WTC11 (cell line): Measurements from ENCODE around the gene PLEKHN1.

Source experiments
- EMX1 ChIP-seq: fragments of 250-450 bp; sonication (Bioruptor Pico); IDR thresholded peaks from 2 replicates; pipeline ENCODE4 v1.8.0; 2021; ENCODE audit warnings: mild to moderate bottlenecking
- FOXJ3 ChIP-seq: sonication (generic); formaldehyde crosslinking; IDR thresholded peaks from 2 replicates; pipeline ENCODE4 v1.9.0; 2021; ENCODE audit warnings: missing genetic modification reagents, mild to moderate bottlenecking, borderline replicate concordance
- JAZF1 ChIP-seq: fragments of 250-450 bp; sonication (Bioruptor Pico); IDR thresholded peaks from 2 replicates; pipeline ENCODE4 v1.9.0; 2021; ENCODE audit warnings: moderate library complexity, mild to moderate bottlenecking, inconsistent platforms
- RORB ChIP-seq: fragments of 250-450 bp; sonication (Bioruptor Pico); IDR thresholded peaks from 2 replicates; pipeline ENCODE4 v1.9.0; 2021; ENCODE audit warnings: mild to moderate bottlenecking
- SMAD4 ChIP-seq: sonication (generic); formaldehyde crosslinking; IDR thresholded peaks from 2 replicates; pipeline ENCODE4 v1.8.0; 2022; ENCODE audit warnings: mild to moderate bottlenecking, missing genetic modification reagents
- SP1 ChIP-seq: sonication (generic); formaldehyde crosslinking; conservative IDR thresholded peaks from 2 replicates; pipeline ENCODE4 v1.8.1; 2022; ENCODE audit warnings: missing genetic modification reagents
- ZNF138 ChIP-seq: sonication (generic); formaldehyde crosslinking; conservative IDR thresholded peaks from 2 replicates; pipeline ENCODE4 v1.8.1; 2022; ENCODE audit warnings: mild to moderate bottlenecking, moderate library complexity, missing genetic modification reagents
- TF ChIP-seq, protein P1 (sequence below): fragments of 200-600 bp; IDR thresholded peaks from 2 replicates; pipeline ENCODE4 v1.8.0; 2022; ENCODE audit warnings: antibody characterized with exemption
- TF ChIP-seq, protein P2 (sequence below): sonication (generic); formaldehyde crosslinking; IDR thresholded peaks from 2 replicates; pipeline ENCODE4 v1.8.1; 2022; ENCODE audit warnings: low read depth, mild to moderate bottlenecking, moderate library complexity, missing genetic modification reagents, borderline replicate concordance
- TF ChIP-seq, protein P3 (sequence below): sonication (generic); formaldehyde crosslinking; IDR thresholded peaks from 2 replicates; pipeline ENCODE4 v1.8.1; 2023; ENCODE audit warnings: mild to moderate bottlenecking, missing genetic modification reagents

- TF ChIP-seq JAZF1 (CRISPR knock-in tag) (no peak), SP1 (no peak), RORB (CRISPR knock-in tag) (no peak), EMX1 (CRISPR knock-in tag) (no peak), SMAD4 (no peak), ZNF138 (no peak), FOXJ3 (no peak)
- TF ChIP-seq, protein P1, sequence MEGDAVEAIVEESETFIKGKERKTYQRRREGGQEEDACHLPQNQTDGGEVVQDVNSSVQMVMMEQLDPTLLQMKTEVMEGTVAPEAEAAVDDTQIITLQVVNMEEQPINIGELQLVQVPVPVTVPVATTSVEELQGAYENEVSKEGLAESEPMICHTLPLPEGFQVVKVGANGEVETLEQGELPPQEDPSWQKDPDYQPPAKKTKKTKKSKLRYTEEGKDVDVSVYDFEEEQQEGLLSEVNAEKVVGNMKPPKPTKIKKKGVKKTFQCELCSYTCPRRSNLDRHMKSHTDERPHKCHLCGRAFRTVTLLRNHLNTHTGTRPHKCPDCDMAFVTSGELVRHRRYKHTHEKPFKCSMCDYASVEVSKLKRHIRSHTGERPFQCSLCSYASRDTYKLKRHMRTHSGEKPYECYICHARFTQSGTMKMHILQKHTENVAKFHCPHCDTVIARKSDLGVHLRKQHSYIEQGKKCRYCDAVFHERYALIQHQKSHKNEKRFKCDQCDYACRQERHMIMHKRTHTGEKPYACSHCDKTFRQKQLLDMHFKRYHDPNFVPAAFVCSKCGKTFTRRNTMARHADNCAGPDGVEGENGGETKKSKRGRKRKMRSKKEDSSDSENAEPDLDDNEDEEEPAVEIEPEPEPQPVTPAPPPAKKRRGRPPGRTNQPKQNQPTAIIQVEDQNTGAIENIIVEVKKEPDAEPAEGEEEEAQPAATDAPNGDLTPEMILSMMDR = no peak
- TF ChIP-seq, protein P2, sequence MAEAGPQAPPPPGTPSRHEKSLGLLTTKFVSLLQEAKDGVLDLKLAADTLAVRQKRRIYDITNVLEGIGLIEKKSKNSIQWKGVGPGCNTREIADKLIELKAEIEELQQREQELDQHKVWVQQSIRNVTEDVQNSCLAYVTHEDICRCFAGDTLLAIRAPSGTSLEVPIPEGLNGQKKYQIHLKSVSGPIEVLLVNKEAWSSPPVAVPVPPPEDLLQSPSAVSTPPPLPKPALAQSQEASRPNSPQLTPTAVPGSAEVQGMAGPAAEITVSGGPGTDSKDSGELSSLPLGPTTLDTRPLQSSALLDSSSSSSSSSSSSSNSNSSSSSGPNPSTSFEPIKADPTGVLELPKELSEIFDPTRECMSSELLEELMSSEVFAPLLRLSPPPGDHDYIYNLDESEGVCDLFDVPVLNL (CRISPR knock-in tag) = no peak
- TF ChIP-seq, protein P3, sequence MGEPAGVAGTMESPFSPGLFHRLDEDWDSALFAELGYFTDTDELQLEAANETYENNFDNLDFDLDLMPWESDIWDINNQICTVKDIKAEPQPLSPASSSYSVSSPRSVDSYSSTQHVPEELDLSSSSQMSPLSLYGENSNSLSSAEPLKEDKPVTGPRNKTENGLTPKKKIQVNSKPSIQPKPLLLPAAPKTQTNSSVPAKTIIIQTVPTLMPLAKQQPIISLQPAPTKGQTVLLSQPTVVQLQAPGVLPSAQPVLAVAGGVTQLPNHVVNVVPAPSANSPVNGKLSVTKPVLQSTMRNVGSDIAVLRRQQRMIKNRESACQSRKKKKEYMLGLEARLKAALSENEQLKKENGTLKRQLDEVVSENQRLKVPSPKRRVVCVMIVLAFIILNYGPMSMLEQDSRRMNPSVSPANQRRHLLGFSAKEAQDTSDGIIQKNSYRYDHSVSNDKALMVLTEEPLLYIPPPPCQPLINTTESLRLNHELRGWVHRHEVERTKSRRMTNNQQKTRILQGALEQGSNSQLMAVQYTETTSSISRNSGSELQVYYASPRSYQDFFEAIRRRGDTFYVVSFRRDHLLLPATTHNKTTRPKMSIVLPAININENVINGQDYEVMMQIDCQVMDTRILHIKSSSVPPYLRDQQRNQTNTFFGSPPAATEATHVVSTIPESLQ (CRISPR knock-in tag) = no peak
Observed at GRCh38 chr1:978835-979743, 12.8 kb downstream of the PLEKHN1 start.
